Activated T-helper 2 cell treated with anti-CD3 and anti-CD28 coated beads, Interferon-gamma antibody, Interleukin-2, Interleukin-4, amounts not matched to agents 10 μg/mL and 5 μg/mL and 100 μg/mL, durations not matched to agents 14 hours and 24 hours and 36 hours (primary cell): ENCODE results near the gene ADAMTS4. TPM values are rescaled to one million over a fixed set of nuclear protein-coding genes. Genes with fewer than 3 reads are reported as not detected.

ENCODE experiments used
- DNase-seq: peaks from one replicate; pipeline ENCODE4 v3.0.0; 2021; ENCODE audit warnings: low spot score
- H3K27ac Mint-ChIP-seq: one replicate; pipeline ENCODE4 v1.8.0; 2021; ENCODE audit warnings: mixed read lengths
- H3K27me3 Mint-ChIP-seq: one replicate; pipeline ENCODE4 v1.8.0; 2021; ENCODE audit warnings: low read depth, mixed read lengths
- H3K36me3 Mint-ChIP-seq: one replicate; pipeline ENCODE4 v1.8.0; 2021; ENCODE audit warnings: low read depth, mixed read lengths
- H3K4me1 Mint-ChIP-seq: one replicate; pipeline ENCODE4 v1.8.0; 2021; ENCODE audit warnings: low read depth, mixed read lengths
- H3K4me3 Mint-ChIP-seq: one replicate; pipeline ENCODE4 v1.8.0; 2021; ENCODE audit warnings: low read depth, mild to moderate bottlenecking, moderate library complexity, mixed read lengths
- H3K9me3 Mint-ChIP-seq: one replicate; pipeline ENCODE4 v1.8.0; 2021; ENCODE audit warnings: mixed read lengths
- intact Hi-C: fragments of 100-400 bp; cut with micrococcal nuclease; formaldehyde crosslinking; loops from one replicate; pipeline ENCODE4 v1.15.1; 2023
- total RNA-seq: library from RNA; stranded (reverse); gene quantifications from 2 replicates; pipeline ENCODE4 v1.2.3, GENCODE V29; 2022

The ADAMTS4 gene
- total RNA-seq, 1 donor from 2014 or later: 0.05 TPM

GRCh38 chr1:161160671-161161145 lies 38.1 kb downstream of the ADAMTS4 start:
- intact Hi-C loops: no loop called here
- peak overlapping the region; percentile 46 for H3K27ac Mint-ChIP-seq
- no peaks in the 10 kb centered on the region for H3K27me3 Mint-ChIP-seq
- H3K9me3 Mint-ChIP-seq: no peaks in the 10 kb centered on the region
- peak overlapping the region; percentile 86 for H3K4me3 Mint-ChIP-seq
- no peak for DNase-seq
- peaks cover 73% of the 10 kb centered on the region for H3K36me3 Mint-ChIP-seq
- H3K4me1 Mint-ChIP-seq: peaks cover 43% of the 10 kb centered on the region

- peaks cover 44% of the 10 kb centered on the region for H3K4me1 Mint-ChIP-seq
- DNase-seq: no peak
- peak overlapping the region; percentile 92 for H3K27ac Mint-ChIP-seq
- no peaks in the 10 kb centered on the region for H3K9me3 Mint-ChIP-seq
- intact Hi-C loops: loop anchor here (5.0 kb wide), 1 partner anchor 93 kb away; the partner anchor contains the start of gene ARHGAP30
- H3K36me3 Mint-ChIP-seq: peaks cover 79% of the 10 kb centered on the region
- H3K4me3 Mint-ChIP-seq: peak overlapping the region; percentile 86
- H3K27me3 Mint-ChIP-seq: no peaks in the 10 kb centered on the region
Observed at GRCh38 chr1:161159913-161160243, 39.0 kb downstream of the ADAMTS4 start.

GRCh38 chr1:161159087-161159912 lies 39.6 kb downstream of the ADAMTS4 start, which contains the start of gene USP21:
Gene USP21 (plus strand): TSS chr1:161159500. CDS start chr1:161160641, 1,141 bp downstream.
- no peaks in the 10 kb centered on the region for H3K9me3 Mint-ChIP-seq
- DNase-seq: peak; percentile 89
- H3K27ac Mint-ChIP-seq: peak within 1 kb of the TSS; percentile 92
- no peaks in the 10 kb centered on the region for H3K27me3 Mint-ChIP-seq
- peaks cover 43% of the 10 kb centered on the region for H3K4me1 Mint-ChIP-seq
- intact Hi-C loops: loop anchor here (5.0 kb wide), 1 partner anchor 92 kb away; the partner anchor contains the start of gene ARHGAP30
- H3K36me3 Mint-ChIP-seq: peaks cover 74% of the 10 kb centered on the region
- H3K4me3 Mint-ChIP-seq: peak within 1 kb of the TSS; percentile 86

- no peak for DNase-seq
- Mint-ChIP-seq H3K36me3 (peaks cover 66% of the 10 kb centered on the region), H3K4me3 (peak overlapping the region; percentile 86), H3K27ac (peak overlapping the region; percentile 92), H3K9me3 (no peaks in the 10 kb centered on the region), H3K27me3 (no peaks in the 10 kb centered on the region), H3K4me1 (peaks cover 43% of the 10 kb centered on the region)
- intact Hi-C loops: loop anchor here (5.0 kb wide), 1 partner anchor 91 kb away; the partner anchor contains the start of gene ARHGAP30
Observed at GRCh38 chr1:161158316-161159010, 40.4 kb downstream of the ADAMTS4 start.

GRCh38 chr1:161157867-161158266 lies 41.0 kb downstream of the ADAMTS4 start:
- intact Hi-C loops: loop anchor here (5.0 kb wide), 1 partner anchor 91 kb away; the partner anchor contains the start of gene ARHGAP30
- Mint-ChIP-seq H3K36me3 (peaks cover 60% of the 10 kb centered on the region), H3K27me3 (no peaks in the 10 kb centered on the region)

GRCh38 chr1:161153682-161154337 lies 45.0 kb downstream of the ADAMTS4 start, which contains the start of gene UFC1:
Gene UFC1 (plus strand): TSS chr1:161153978. CDS start chr1:161153998, 20 bp downstream.
- H3K36me3 Mint-ChIP-seq: peaks cover 29% of the 10 kb centered on the region
- intact Hi-C loops: loop anchor here (1.0 to 2.0 kb wide), 3 partner anchors 22 to 56 kb away; partner anchors contain the start of genes DEDD, KLHDC9, NIT1 and PFDN2
- H3K27me3 Mint-ChIP-seq: no peaks in the 10 kb centered on the region
- peak; percentile 82 for DNase-seq
- H3K4me1 Mint-ChIP-seq: peaks cover 21% of the 10 kb centered on the region
- H3K27ac Mint-ChIP-seq: peak within 1 kb of the TSS; percentile 100
- H3K4me3 Mint-ChIP-seq: peak within 1 kb of the TSS; percentile 100
- H3K9me3 Mint-ChIP-seq: no peaks in the 10 kb centered on the region

More at GRCh38 chr1:161157867-161158266, 41.0 kb downstream of the ADAMTS4 start:
- Mint-ChIP-seq H3K4me1 (peaks cover 41% of the 10 kb centered on the region), H3K4me3 (peak overlapping the region; percentile 27), H3K27ac (peak overlapping the region; percentile 38), H3K9me3 (no peaks in the 10 kb centered on the region)
- no peak for DNase-seq

GRCh38 chr1:161153176-161153575 lies 45.7 kb downstream of the ADAMTS4 start:
- Mint-ChIP-seq H3K27ac (peak overlapping the region; percentile 79), H3K9me3 (no peaks in the 10 kb centered on the region), H3K36me3 (peaks cover 27% of the 10 kb centered on the region), H3K4me1 (peaks cover 15% of the 10 kb centered on the region), H3K27me3 (no peaks in the 10 kb centered on the region), H3K4me3 (peak overlapping the region; percentile 100)
- intact Hi-C loops: loop anchor here (1.0 kb wide), 2 partner anchors 21 to 55 kb away; partner anchors contain the start of genes DEDD and KLHDC9
- no peak for DNase-seq

- Mint-ChIP-seq H3K9me3 (no peaks in the 10 kb centered on the region), H3K4me1 (no peaks in the 10 kb centered on the region), H3K27ac (no peak overlapping the region), H3K36me3 (no peaks in the 10 kb centered on the region), H3K4me3 (no peak overlapping the region), H3K27me3 (no peaks in the 10 kb centered on the region)
- intact Hi-C loops: no loop called here
- no peak for DNase-seq
Observed at GRCh38 chr1:161145832-161146231, 53.0 kb downstream of the ADAMTS4 start.

GRCh38 chr1:161140755-161141400 lies 58.0 kb downstream of the ADAMTS4 start:
- Mint-ChIP-seq H3K27me3 (no peaks in the 10 kb centered on the region), H3K4me1 (peaks cover 3% of the 10 kb centered on the region), H3K36me3 (no peaks in the 10 kb centered on the region), H3K9me3 (no peaks in the 10 kb centered on the region), H3K4me3 (no peak overlapping the region), H3K27ac (no peak overlapping the region)
- intact Hi-C loops: no loop called here
- no peak for DNase-seq

- intact Hi-C loops: no loop called here
Observed at GRCh38 chr1:161139766-161140165, 59.1 kb downstream of the ADAMTS4 start.

GRCh38 chr1:161138431-161138830 lies 60.4 kb downstream of the ADAMTS4 start:
- no peak for DNase-seq
- Mint-ChIP-seq H3K9me3 (no peaks in the 10 kb centered on the region), H3K27me3 (no peaks in the 10 kb centered on the region), H3K36me3 (peaks cover 5% of the 10 kb centered on the region), H3K4me1 (peaks cover 6% of the 10 kb centered on the region), H3K27ac (no peak overlapping the region), H3K4me3 (no peak overlapping the region)
- intact Hi-C loops: no loop called here

More at GRCh38 chr1:161139766-161140165, 59.1 kb downstream of the ADAMTS4 start:
- Mint-ChIP-seq H3K27me3 (no peaks in the 10 kb centered on the region), H3K4me1 (peaks cover 6% of the 10 kb centered on the region), H3K27ac (no peak overlapping the region), H3K9me3 (no peaks in the 10 kb centered on the region), H3K4me3 (no peak overlapping the region), H3K36me3 (peaks cover 5% of the 10 kb centered on the region)
- no peak for DNase-seq

GRCh38 chr1:161137881-161138280 lies 61.0 kb downstream of the ADAMTS4 start:
- no peak overlapping the region for H3K27ac Mint-ChIP-seq
- H3K4me3 Mint-ChIP-seq: no peak overlapping the region
- no peak for DNase-seq
- H3K36me3 Mint-ChIP-seq: peaks cover 5% of the 10 kb centered on the region
- no peaks in the 10 kb centered on the region for H3K27me3 Mint-ChIP-seq
- H3K9me3 Mint-ChIP-seq: no peaks in the 10 kb centered on the region
- peaks cover 6% of the 10 kb centered on the region for H3K4me1 Mint-ChIP-seq
- intact Hi-C loops: no loop called here
